GM11168 (cell line): Measurements from ENCODE around the gene TVP23A.
"Not testable (repeated sequence)": the region's sequence is repeated elsewhere in the genome, so short reads cannot be mapped to it uniquely, and the experiment has no call there.

Source experiments
- in situ Hi-C: fragments of 300-500 bp; cut with MboI; formaldehyde crosslinking; loops from one replicate; pipeline ENCODE4 v1.12.0; 2022; ENCODE audit warnings: low sequenced_read_pairs; ENCODE audit not compliant: unreplicated experiment

Gene TVP23A

GRCh38 chr16:10838621-10839278 lies 20.2 kb upstream of the TVP23A start:
- in situ Hi-C loops = no loop called here

GRCh38 chr16:10836174-10836853 lies 17.7 kb upstream of the TVP23A start:
- in situ Hi-C loops = no loop called here

- in situ Hi-C loops = no loop called here
Observed at GRCh38 chr16:10835281-10835931, 16.8 kb upstream of the TVP23A start.

- in situ Hi-C loops = no loop called here
Observed at GRCh38 chr16:10834766-10835165, 16.2 kb upstream of the TVP23A start.

GRCh38 chr16:10834130-10834529 lies 15.5 kb upstream of the TVP23A start:
- in situ Hi-C loops = no loop called here

- in situ Hi-C loops = no loop called here
Observed at GRCh38 chr16:10833271-10833670, 14.7 kb upstream of the TVP23A start.

GRCh38 chr16:10831894-10832886 lies 13.6 kb upstream of the TVP23A start:
- in situ Hi-C loops = no loop called here

GRCh38 chr16:10830240-10830639 lies 11.6 kb upstream of the TVP23A start:
- in situ Hi-C loops = not testable (repeated sequence)

- in situ Hi-C loops = not testable (repeated sequence)
Observed at GRCh38 chr16:10829390-10830098, 10.9 kb upstream of the TVP23A start.

- in situ Hi-C loops = no loop called here
Observed at GRCh38 chr16:10828851-10829366, 10.3 kb upstream of the TVP23A start.

- in situ Hi-C loops = no loop called here
Observed at GRCh38 chr16:10827691-10828341, 9.2 kb upstream of the TVP23A start.

GRCh38 chr16:10824111-10824893 lies 5.7 kb upstream of the TVP23A start:
- in situ Hi-C loops = loop anchor here (5.0 kb wide), 1 partner anchor 33 kb away; no protein-coding TSS in a partner anchor

- in situ Hi-C loops = loop anchor here (5.0 kb wide), 1 partner anchor 35 kb away; no protein-coding TSS in a partner anchor
Observed at GRCh38 chr16:10822702-10823101, 4.1 kb upstream of the TVP23A start.

- in situ Hi-C loops = loop anchor here (5.0 kb wide), 1 partner anchor 37 kb away; no protein-coding TSS in a partner anchor
Observed at GRCh38 chr16:10820546-10820945, 2.0 kb upstream of the TVP23A start.

GRCh38 chr16:10817514-10817913 lies 1.1 kb downstream of the TVP23A start:
- in situ Hi-C loops = no loop called here

- in situ Hi-C loops = no loop called here
Observed at GRCh38 chr16:10813099-10813455, 5.5 kb downstream of the TVP23A start.

GRCh38 chr16:10812312-10813098 lies 6.1 kb downstream of the TVP23A start:
- in situ Hi-C loops = no loop called here
